Endodermal cell (in vitro differentiated cells): ENCODE data around the gene ZNF845. TPM values are rescaled to one million over a fixed set of nuclear protein-coding genes. Genes with fewer than 3 reads are reported as not detected.

Experiments
- DNase-seq: peaks from one replicate; pipeline ENCODE4 v3.0.0-alpha.2; 2017
- H3K27ac ChIP-seq: 2 replicates; pipeline ENCODE4 v1.5.1; 2013; ENCODE audit warnings: mild to moderate bottlenecking, low read depth, low read length, moderate library complexity
- H3K27me3 ChIP-seq: 2 replicates; pipeline ENCODE4 v1.6.1; 2013; ENCODE audit warnings: mild to moderate bottlenecking, low read length, moderate library complexity; ENCODE audit not compliant: insufficient read depth, control insufficient read depth, poor library complexity, severe bottlenecking
- H3K36me3 ChIP-seq: 2 replicates; pipeline ENCODE4 v1.7.0; 2013; ENCODE audit warnings: mild to moderate bottlenecking, low read length, moderate library complexity; ENCODE audit not compliant: control insufficient read depth, insufficient read depth
- H3K4me1 ChIP-seq: one replicate; pipeline ENCODE4 v1.7.0; 2013; ENCODE audit warnings: low read length; ENCODE audit not compliant: control insufficient read depth, insufficient read depth
- H3K4me3 ChIP-seq: 2 replicates; pipeline ENCODE4 v1.5.1; 2013; ENCODE audit warnings: mild to moderate bottlenecking, low read length, moderate library complexity
- H3K9ac ChIP-seq: 2 replicates; pipeline ENCODE4 v1.6.1; 2013; ENCODE audit warnings: mild to moderate bottlenecking, low read length, moderate library complexity; ENCODE audit not compliant: poor library complexity, severe bottlenecking; ENCODE audit errors: extremely low read depth
- H3K9me3 ChIP-seq: 2 replicates; pipeline ENCODE4 v1.6.1; 2013; ENCODE audit warnings: mild to moderate bottlenecking, low read length, moderate library complexity; ENCODE audit not compliant: control insufficient read depth
- H3K27ac Mint-ChIP-seq: 2 replicates; pipeline ENCODE4 v1.8.0; 2020; ENCODE audit warnings: mixed read lengths
- H3K27me3 Mint-ChIP-seq: 2 replicates; pipeline ENCODE4 v1.8.0; 2021; ENCODE audit warnings: mild to moderate bottlenecking, mixed read lengths; ENCODE audit not compliant: insufficient read depth
- H3K36me3 Mint-ChIP-seq: 2 replicates; pipeline ENCODE4 v1.8.0; 2020; ENCODE audit warnings: low read depth, mixed read lengths
- H3K4me1 Mint-ChIP-seq: 2 replicates; pipeline ENCODE4 v1.8.0; 2020; ENCODE audit warnings: mixed read lengths
- H3K4me3 Mint-ChIP-seq: 2 replicates; pipeline ENCODE4 v1.8.0; 2020; ENCODE audit warnings: mild to moderate bottlenecking, moderate library complexity, mixed read lengths
- H3K9me3 Mint-ChIP-seq: 2 replicates; pipeline ENCODE4 v1.8.0; 2020; ENCODE audit warnings: mild to moderate bottlenecking, mixed read lengths
- WGBS, 2 experiments: methylation state at CpG; one replicate each; pipeline versions ENCODE4 v1.1.5 to v1.1.7; 2013; ENCODE audit warnings: missing lambda C conversion rate in 2 of 2, mixed read lengths in 1 of 2; ENCODE audit not compliant: insufficient coverage in 1 of 2, insufficient read length in 1 of 2; 5-methylcytosine and 5-hydroxymethylcytosine counted together
- total RNA-seq, 2 donors: library from RNA; stranded (reverse); fragmentation: NEBNext Ultra II Directional in 1 of 2; extraction: Animal tissue kit (Norgen Biotek cat#: 25700) in 1 of 2; gene quantifications; 2 replicates in 1 of 2; 3 replicates in 1 of 2; pipeline ENCODE4 v1.2.1, GENCODE V29; 2021
- TF ChIP-seq, protein P1 (sequence below): fragments of 200-600 bp; sonication (generic); conservative IDR thresholded peaks from 2 replicates; pipeline ENCODE4 v1.5.0; 2021; ENCODE audit warnings: antibody characterized with exemption, mild to moderate bottlenecking

The ZNF845 gene
- total RNA-seq, 2 donors from 2014 or later = 19.0 to 24.3 TPM

DNA sequence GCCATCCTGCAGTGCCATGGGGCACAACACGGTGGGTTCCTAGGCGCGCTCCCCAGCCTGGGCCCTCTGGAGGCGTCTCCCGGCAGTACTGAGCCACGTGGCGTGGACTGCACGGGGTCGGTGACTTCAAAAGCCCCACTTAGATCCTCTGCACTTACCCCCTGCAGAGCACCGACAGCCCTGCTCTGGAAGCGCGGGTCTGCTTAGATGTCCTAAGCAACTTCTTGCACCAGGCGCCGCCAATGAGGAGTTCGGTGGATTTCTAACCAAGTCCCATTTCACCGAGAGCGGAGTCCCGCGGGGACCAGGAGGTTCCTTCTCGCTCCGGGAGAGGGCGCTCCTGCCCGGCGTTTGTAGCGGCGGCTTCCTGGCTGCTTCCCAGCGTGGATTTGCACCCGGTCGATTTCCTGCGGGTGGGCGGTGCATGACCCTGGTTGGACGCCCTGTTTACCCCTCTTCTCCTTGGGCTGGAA is 25.2 kb upstream of the ZNF845 start:
- H3K9ac ChIP-seq = no peak overlapping the region
- peak; percentile 90 for DNase-seq
- H3K27me3 ChIP-seq = peaks cover 45% of the 10 kb centered on the region
- H3K36me3 ChIP-seq = no peaks in the 10 kb centered on the region
- peaks cover 15% of the 10 kb centered on the region for H3K9me3 Mint-ChIP-seq
- peaks cover 22% of the 10 kb centered on the region for H3K4me1 Mint-ChIP-seq
- H3K27ac ChIP-seq = no peak overlapping the region
- H3K36me3 Mint-ChIP-seq = no peaks in the 10 kb centered on the region
- TF ChIP-seq, protein P1, sequence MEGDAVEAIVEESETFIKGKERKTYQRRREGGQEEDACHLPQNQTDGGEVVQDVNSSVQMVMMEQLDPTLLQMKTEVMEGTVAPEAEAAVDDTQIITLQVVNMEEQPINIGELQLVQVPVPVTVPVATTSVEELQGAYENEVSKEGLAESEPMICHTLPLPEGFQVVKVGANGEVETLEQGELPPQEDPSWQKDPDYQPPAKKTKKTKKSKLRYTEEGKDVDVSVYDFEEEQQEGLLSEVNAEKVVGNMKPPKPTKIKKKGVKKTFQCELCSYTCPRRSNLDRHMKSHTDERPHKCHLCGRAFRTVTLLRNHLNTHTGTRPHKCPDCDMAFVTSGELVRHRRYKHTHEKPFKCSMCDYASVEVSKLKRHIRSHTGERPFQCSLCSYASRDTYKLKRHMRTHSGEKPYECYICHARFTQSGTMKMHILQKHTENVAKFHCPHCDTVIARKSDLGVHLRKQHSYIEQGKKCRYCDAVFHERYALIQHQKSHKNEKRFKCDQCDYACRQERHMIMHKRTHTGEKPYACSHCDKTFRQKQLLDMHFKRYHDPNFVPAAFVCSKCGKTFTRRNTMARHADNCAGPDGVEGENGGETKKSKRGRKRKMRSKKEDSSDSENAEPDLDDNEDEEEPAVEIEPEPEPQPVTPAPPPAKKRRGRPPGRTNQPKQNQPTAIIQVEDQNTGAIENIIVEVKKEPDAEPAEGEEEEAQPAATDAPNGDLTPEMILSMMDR = peak; percentile 98
- peak overlapping the region; percentile 39 for H3K4me3 Mint-ChIP-seq
- 41 to 55% methylated on average over 18 to 32 of the region's 32 CpGs for WGBS, 2 experiments
- H3K4me3 ChIP-seq = no peak overlapping the region
- H3K27me3 Mint-ChIP-seq = peaks cover 86% of the 10 kb centered on the region
- no peaks in the 10 kb centered on the region for H3K4me1 ChIP-seq
- H3K9me3 ChIP-seq = peaks cover 20% of the 10 kb centered on the region
- no peak overlapping the region for H3K27ac Mint-ChIP-seq

DNA sequence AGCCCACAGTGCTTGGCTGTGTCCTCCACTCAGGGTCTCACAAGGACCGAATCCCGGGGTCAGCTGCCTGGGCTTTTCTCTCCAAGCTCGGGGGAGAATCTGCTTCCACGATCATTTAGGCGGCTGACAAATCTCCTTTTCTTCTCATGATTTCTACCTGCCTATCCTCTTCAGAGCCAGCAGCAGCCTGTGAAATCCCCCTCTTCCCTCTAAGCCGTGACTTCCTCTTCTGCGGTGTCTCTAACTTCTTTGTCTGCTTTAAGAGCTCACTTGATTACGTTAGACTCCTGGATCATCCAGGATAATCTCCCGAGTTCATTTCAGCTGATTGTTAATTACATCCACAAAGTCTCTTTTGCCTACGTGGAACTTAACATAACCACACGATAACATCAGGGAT is 22.5 kb upstream of the ZNF845 start:
- Histone ChIP-seq H3K4me3 (no peak overlapping the region), H3K27ac (no peak overlapping the region), H3K36me3 (no peaks in the 10 kb centered on the region), H3K27me3 (peaks cover 34% of the 10 kb centered on the region), H3K4me1 (no peaks in the 10 kb centered on the region), H3K9me3 (peaks cover 20% of the 10 kb centered on the region), H3K9ac (no peak overlapping the region)
- peak overlapping the region; percentile 89 for H3K27ac Mint-ChIP-seq
- H3K4me1 Mint-ChIP-seq = peaks cover 42% of the 10 kb centered on the region
- WGBS, 2 experiments = 63 to 68% methylated on average over 7 to 11 of the region's 11 CpGs
- H3K4me3 Mint-ChIP-seq = peak overlapping the region; percentile 6
- H3K36me3 Mint-ChIP-seq = no peaks in the 10 kb centered on the region
- DNase-seq = no peak
- TF ChIP-seq, protein P1 = no peak
- peaks cover 15% of the 10 kb centered on the region for H3K9me3 Mint-ChIP-seq
- H3K27me3 Mint-ChIP-seq = peaks cover 75% of the 10 kb centered on the region

DNA sequence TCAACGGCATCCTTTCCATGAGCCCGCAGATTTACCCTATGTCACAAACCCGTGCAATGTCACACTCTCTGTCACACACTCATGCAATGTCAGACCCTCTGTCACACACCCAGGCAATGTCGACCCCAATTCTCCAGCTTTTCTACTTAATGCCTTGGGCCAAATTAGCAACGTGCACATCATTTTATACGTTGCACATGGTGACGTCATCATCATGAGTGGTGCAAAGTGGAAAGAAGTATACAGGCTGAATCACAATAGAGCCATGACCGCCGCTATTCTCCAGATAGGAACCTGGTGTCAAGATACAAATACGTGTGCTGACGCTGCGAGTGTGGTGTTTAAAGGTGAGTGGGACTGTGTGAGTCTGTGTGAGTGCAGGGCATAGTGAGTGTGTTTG is 21.7 kb upstream of the ZNF845 start:
- peaks cover 20% of the 10 kb centered on the region for H3K9me3 ChIP-seq
- no peaks in the 10 kb centered on the region for H3K4me1 ChIP-seq
- Mint-ChIP-seq H3K36me3 (no peaks in the 10 kb centered on the region), H3K4me3 (no peak overlapping the region), H3K27ac (no peak overlapping the region), H3K27me3 (peaks cover 71% of the 10 kb centered on the region), H3K9me3 (peaks cover 15% of the 10 kb centered on the region), H3K4me1 (peaks cover 39% of the 10 kb centered on the region)
- no peak overlapping the region for H3K4me3 ChIP-seq
- peaks cover 25% of the 10 kb centered on the region for H3K27me3 ChIP-seq
- no peaks in the 10 kb centered on the region for H3K36me3 ChIP-seq
- H3K27ac ChIP-seq = no peak overlapping the region
- DNase-seq = no peak
- H3K9ac ChIP-seq = no peak overlapping the region
- WGBS, 2 experiments = 81 to 90% methylated on average over 12 of the region's 12 CpGs
- TF ChIP-seq, protein P1 = no peak
